ENCODE measurements around the gene OVAAL. TPM values are rescaled to one million over a fixed set of nuclear protein-coding genes. Genes with fewer than 3 reads are reported as not detected.

The OVAAL gene
- total RNA-seq, 2 experiments from 2014 or later = not detected

DNA sequence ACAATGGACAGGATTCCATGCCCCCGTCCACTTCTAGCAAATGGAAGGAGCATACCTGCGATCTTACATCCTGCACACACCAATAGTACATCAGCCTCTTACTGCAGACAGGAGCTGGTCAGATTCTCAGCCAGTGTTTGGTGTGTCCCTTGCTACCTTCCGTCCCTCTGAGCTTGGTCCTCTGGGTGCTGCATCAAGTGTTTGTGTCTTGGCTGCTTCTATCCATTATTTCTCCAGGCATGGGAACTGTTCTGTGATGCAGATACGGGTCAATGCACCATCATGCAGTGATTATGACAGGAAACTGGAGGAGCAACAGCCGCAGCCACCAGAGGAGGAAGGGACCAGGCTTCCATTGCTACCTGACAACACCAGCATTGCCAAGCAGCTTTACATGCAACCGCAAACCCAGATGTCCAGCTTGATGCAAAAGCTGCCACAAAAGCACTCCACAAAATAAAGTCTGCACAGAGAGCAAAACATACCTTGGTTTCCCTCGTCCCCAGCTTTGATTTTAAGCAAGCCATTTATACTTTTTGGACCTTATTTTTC lies 21.9 kb upstream of the OVAAL start:
- no peaks in the 10 kb centered on the region for H3K9me2 ChIP-seq (ENCODE audit: insufficient read depth, low read length)
- TF ChIP-seq, protein P1, sequence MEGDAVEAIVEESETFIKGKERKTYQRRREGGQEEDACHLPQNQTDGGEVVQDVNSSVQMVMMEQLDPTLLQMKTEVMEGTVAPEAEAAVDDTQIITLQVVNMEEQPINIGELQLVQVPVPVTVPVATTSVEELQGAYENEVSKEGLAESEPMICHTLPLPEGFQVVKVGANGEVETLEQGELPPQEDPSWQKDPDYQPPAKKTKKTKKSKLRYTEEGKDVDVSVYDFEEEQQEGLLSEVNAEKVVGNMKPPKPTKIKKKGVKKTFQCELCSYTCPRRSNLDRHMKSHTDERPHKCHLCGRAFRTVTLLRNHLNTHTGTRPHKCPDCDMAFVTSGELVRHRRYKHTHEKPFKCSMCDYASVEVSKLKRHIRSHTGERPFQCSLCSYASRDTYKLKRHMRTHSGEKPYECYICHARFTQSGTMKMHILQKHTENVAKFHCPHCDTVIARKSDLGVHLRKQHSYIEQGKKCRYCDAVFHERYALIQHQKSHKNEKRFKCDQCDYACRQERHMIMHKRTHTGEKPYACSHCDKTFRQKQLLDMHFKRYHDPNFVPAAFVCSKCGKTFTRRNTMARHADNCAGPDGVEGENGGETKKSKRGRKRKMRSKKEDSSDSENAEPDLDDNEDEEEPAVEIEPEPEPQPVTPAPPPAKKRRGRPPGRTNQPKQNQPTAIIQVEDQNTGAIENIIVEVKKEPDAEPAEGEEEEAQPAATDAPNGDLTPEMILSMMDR (conservative IDR thresholded peaks at IDR 0.05; ENCODE audit: low read length) = no peak
- no peak for TF ChIP-seq EZH2phosphoT487 (IDR thresholded peaks at IDR 0.05; ENCODE audit: borderline replicate concordance, low read depth, low read length)
- ChIA-PET CTCF (ENCODE audit: unreplicated experiment) (no interaction called here), POLR2A (interaction anchor here (0.6 to 1.4 kb wide), 4 partner anchors 13 to 325 kb away, joined by 3 to 9 read pairs (median 5); no protein-coding TSS in a partner anchor)
- no peak overlapping the region for H3K27ac ChIP-seq (ENCODE audit: low read depth, low read length, poor library complexity, severe bottlenecking)
- no peaks in the 10 kb centered on the region for H3K4me1 ChIP-seq (ENCODE audit: insufficient read depth, low read length, poor library complexity, severe bottlenecking)
- BruUV-seq (replicated peaks) = no TSS peak
- no peak for DNase-seq (ENCODE audit: low spot score)
- no peak overlapping the region for H3K4me2 ChIP-seq (ENCODE audit: low read length)
- no peaks in the 10 kb centered on the region for H3K9me3 ChIP-seq (ENCODE audit: low read length)
- no peaks in the 10 kb centered on the region for H3K36me3 ChIP-seq (ENCODE audit: insufficient read depth, low read length)
- intact Hi-C loops (cut with micrococcal nuclease; ENCODE audit: unreplicated experiment) = no loop called here
- no peaks in the 10 kb centered on the region for H3K79me2 ChIP-seq (ENCODE audit: insufficient read depth, low read depth, low read length)
- H3K4me3 ChIP-seq (ENCODE audit: low read depth, low read length, poor library complexity, severe bottlenecking) = no peak overlapping the region
- H2AFZ ChIP-seq (ENCODE audit: low read length) = no peak overlapping the region
- H4K20me1 ChIP-seq (ENCODE audit: insufficient read depth, low read length) = no peaks in the 10 kb centered on the region

DNA sequence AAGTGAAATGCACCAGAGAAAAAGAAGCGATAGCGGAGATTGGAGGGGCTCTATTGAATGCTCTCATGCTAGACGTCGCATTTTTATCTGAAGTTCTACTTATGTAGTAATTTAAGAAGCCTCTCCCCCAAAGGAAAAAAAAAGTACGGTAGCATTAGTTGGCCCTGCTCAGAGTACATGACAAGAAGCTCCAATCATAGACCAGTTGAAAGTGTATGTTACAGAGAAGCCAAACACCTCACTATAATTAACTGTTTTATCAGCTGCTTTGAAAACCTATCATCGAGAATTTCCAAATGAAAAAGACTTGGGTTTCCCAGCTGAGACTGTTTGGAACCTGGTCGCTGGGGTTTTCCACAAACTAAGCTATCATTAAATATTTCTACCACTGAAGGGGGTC lies 19.6 kb upstream of the OVAAL start:
- intact Hi-C loops (cut with micrococcal nuclease; ENCODE audit: unreplicated experiment) = no loop called here
- no peak for TF ChIP-seq EZH2phosphoT487 (IDR thresholded peaks at IDR 0.05; ENCODE audit: borderline replicate concordance, low read depth, low read length)
- TF ChIP-seq, protein P1 (conservative IDR thresholded peaks at IDR 0.05; ENCODE audit: low read length) = no peak
- H3K4me1 ChIP-seq (ENCODE audit: insufficient read depth, low read length, poor library complexity, severe bottlenecking) = no peaks in the 10 kb centered on the region
- no peaks in the 10 kb centered on the region for H3K36me3 ChIP-seq (ENCODE audit: insufficient read depth, low read length)
- no TSS peak for BruUV-seq (replicated peaks)
- H3K9me3 ChIP-seq (ENCODE audit: low read length) = no peaks in the 10 kb centered on the region
- no peak overlapping the region for H2AFZ ChIP-seq (ENCODE audit: low read length)
- H3K9me2 ChIP-seq (ENCODE audit: insufficient read depth, low read length) = no peaks in the 10 kb centered on the region
- no peak for DNase-seq (ENCODE audit: low spot score)
- H3K27ac ChIP-seq (ENCODE audit: low read depth, low read length, poor library complexity, severe bottlenecking) = no peak overlapping the region
- no peaks in the 10 kb centered on the region for H3K79me2 ChIP-seq (ENCODE audit: insufficient read depth, low read depth, low read length)
- H4K20me1 ChIP-seq (ENCODE audit: insufficient read depth, low read length) = no peaks in the 10 kb centered on the region
- no peak overlapping the region for H3K4me3 ChIP-seq (ENCODE audit: low read depth, low read length, poor library complexity, severe bottlenecking)
- ChIA-PET CTCF (ENCODE audit: unreplicated experiment) (no interaction called here), POLR2A (no interaction called here)
- no peak overlapping the region for H3K4me2 ChIP-seq (ENCODE audit: low read length)

DNA sequence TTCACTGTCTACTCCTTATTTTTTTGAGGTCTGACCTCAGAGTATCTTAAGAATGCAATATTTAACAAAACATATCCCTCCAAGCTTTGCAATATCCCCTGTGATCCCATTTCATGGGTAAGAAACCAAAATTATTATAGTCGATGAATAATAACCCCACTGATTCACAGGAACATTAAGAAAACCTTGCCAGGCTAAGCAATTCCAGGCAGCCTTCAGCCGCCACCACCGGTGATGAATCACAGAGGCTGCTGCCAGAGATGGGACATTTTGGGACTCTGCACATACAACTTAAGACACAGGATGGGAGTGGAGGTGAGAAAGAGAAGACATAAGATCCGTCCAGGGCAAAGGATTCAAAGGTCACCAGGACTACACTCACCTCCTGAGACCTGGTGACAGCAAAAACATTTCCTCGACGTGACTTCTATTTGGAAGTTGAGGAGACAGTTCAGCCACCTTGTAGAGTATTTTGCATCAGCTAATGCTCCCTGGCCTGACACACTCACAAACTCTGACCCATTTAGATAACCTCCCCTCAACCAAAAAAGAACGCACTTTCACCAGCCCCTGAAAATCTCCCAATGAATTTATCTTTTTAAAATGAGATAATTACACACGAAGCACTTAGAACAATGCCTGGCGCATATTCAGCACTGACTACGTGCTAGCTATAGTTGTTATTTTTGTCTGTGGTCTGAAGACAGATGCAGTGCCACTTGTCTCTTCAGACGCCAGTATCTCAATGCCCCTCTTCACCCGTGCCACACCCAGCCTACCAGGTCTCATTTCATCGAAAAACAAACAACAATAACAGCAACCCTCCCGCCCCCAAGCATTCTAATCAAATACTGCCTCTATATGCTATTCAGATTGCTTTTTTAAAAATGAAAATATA lies 17.8 kb upstream of the OVAAL start:
- intact Hi-C loops (cut with micrococcal nuclease; ENCODE audit: unreplicated experiment) = no loop called here
- Histone ChIP-seq H3K79me2 (ENCODE audit: insufficient read depth, low read depth, low read length) (no peaks in the 10 kb centered on the region), H3K4me1 (ENCODE audit: insufficient read depth, low read length, poor library complexity, severe bottlenecking) (no peaks in the 10 kb centered on the region), H3K9me2 (ENCODE audit: insufficient read depth, low read length) (no peaks in the 10 kb centered on the region), H2AFZ (ENCODE audit: low read length) (no peak overlapping the region), H3K4me3 (ENCODE audit: low read depth, low read length, poor library complexity, severe bottlenecking) (no peak overlapping the region), H4K20me1 (ENCODE audit: insufficient read depth, low read length) (no peaks in the 10 kb centered on the region), H3K36me3 (ENCODE audit: insufficient read depth, low read length) (no peaks in the 10 kb centered on the region), H3K4me2 (ENCODE audit: low read length) (no peak overlapping the region), H3K27ac (ENCODE audit: low read depth, low read length, poor library complexity, severe bottlenecking) (no peak overlapping the region), H3K9me3 (ENCODE audit: low read length) (no peaks in the 10 kb centered on the region)
- CTCF ChIA-PET (ENCODE audit: unreplicated experiment) = no interaction called here
- POLR2A ChIA-PET = no interaction called here
- no TSS peak for BruUV-seq (replicated peaks)
- TF ChIP-seq, protein P1 (conservative IDR thresholded peaks at IDR 0.05; ENCODE audit: low read length) = no peak
- no peak for TF ChIP-seq EZH2phosphoT487 (IDR thresholded peaks at IDR 0.05; ENCODE audit: borderline replicate concordance, low read depth, low read length)
- no peak for DNase-seq (ENCODE audit: low spot score)

All from OCI-LY7 (cell line).